Neural cell (in vitro differentiated cells): Measurements from ENCODE around the gene SIRT4.

Source experiments
- CTCF ChIP-seq: fragments of 450-650 bp; IDR thresholded peaks from 2 replicates; pipeline ENCODE4 v1.5.1; 2014; ENCODE audit warnings: antibody characterized with exemption, mild to moderate bottlenecking, moderate library complexity; ENCODE audit not compliant: poor library complexity, severe bottlenecking
- EP300 ChIP-seq: fragments of 450-650 bp; conservative IDR thresholded peaks from 2 replicates; pipeline ENCODE4 v1.6.1; 2014; ENCODE audit warnings: antibody characterized with exemption, mild to moderate bottlenecking, moderate library complexity; ENCODE audit not compliant: poor library complexity, severe bottlenecking
- EZH2 ChIP-seq: fragments of 200-600, 300-800 bp; shearing (Covaris generic), sonication (generic); IDR thresholded peaks from 2 replicates; pipeline ENCODE4 v1.6.1; 2014; ENCODE audit warnings: antibody characterized with exemption, low read length, borderline replicate concordance, mild to moderate bottlenecking; ENCODE audit not compliant: insufficient read depth, poor library complexity, severe bottlenecking
- POLR2AphosphoS5 ChIP-seq: IDR thresholded peaks from 2 replicates; pipeline ENCODE4 v1.6.1; 2012
- SMC3 ChIP-seq: fragments of 450-650 bp; conservative IDR thresholded peaks from 2 replicates; pipeline ENCODE4 v1.6.1; 2014; ENCODE audit warnings: antibody characterized with exemption, mild to moderate bottlenecking, moderate library complexity; ENCODE audit not compliant: poor library complexity

GRCh38 chr12:120265473-120266179, 36.5 kb upstream of the SIRT4 start, which contains the start of gene PXN:
- TF ChIP-seq CTCF = peak; percentile 80
- no peak for TF ChIP-seq EP300
- no peak for TF ChIP-seq EZH2
- TF ChIP-seq SMC3 = peak; percentile 84
- TF ChIP-seq POLR2AphosphoS5 = peak; percentile 58
